SHP77 treated with DMSO at 0.1 percent for 48 hours (cell line): Measurements from ENCODE around the gene ANKRD11.
"Not testable (repeated sequence)": the region's sequence is repeated elsewhere in the genome, so short reads cannot be mapped to it uniquely, and the experiment has no call there.

Experiments used
- DNase-seq: peaks from one replicate; lab custom pipeline; 2025; lab: John Stamatoyannopoulos, UW

ANKRD11 gene

DNA sequence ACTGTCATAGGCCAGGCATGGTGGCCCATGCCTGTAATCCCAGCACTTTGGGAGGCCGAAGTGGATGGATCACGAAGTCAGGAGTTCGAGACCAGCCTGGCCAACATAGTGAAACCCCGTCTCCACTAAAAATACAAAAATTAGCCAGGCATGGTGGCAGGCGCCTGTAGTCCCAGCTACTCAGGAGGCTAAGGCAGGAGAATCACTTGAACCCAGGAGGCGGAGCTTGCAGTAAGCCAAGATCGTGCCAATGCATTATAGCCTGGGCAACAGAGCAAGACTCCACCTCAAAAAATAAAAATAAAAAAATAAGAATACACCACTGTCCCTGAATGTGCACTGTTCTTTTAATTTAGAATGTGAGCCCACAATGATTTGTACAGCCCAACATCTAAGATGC is 61.8 kb downstream of the ANKRD11 start:
- DNase-seq = not testable (repeated sequence)

DNA sequence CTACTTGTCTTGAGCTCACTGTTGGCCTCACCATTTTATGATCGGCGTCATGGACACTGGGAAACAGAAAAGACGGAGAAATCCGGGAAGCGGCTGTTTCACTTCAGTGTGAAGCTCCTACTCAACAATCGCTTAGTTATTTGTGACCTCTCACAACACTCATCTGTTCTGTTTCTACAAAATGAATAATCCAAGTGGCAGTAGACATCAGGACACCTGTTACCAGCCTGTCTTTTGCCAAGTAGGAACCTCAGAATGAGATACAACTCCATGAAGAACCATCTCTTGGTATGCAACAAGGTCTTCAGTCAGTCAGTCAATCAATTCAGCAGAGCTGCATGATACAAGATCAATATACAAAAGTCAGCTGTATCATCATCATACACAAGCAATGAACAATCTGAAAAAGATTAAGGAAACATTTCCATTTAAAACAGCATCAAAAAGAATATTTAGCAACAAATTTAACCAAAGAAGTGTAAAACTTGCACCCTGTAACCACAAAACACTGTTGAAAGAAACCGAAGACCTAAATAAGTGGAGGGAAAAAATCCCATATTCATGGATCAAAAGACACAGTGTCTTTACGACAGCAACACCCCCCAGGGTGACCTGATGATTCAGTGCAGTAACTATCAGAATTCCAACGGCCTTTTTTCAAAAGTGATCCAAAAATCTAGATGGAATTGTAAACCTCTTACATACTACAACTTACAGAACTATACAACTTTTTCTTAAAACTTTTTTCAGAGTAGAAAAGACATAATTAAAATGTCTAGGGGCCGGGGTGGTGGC is 63.4 kb downstream of the ANKRD11 start:
- no peak for DNase-seq

DNA sequence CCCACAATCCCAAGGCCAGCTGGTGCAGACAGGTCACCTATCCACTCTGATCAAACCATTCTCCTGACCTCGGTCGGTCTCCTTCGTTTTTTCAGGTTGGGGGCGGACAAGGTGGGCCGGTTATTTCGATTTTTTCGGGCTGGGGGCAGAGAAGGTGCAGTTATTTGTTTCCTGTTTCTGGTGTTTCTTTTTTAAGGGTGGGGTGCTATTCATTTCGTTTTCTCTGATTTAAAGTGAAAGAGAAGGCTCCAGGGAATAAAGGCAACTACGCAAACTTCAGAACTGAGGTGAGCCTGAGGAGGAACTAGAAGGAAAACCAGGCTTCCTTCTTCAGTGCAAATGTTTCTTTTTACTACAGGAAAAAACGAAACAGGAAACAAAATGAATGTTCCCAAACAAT is 64.8 kb downstream of the ANKRD11 start:
- no peak for DNase-seq

DNA sequence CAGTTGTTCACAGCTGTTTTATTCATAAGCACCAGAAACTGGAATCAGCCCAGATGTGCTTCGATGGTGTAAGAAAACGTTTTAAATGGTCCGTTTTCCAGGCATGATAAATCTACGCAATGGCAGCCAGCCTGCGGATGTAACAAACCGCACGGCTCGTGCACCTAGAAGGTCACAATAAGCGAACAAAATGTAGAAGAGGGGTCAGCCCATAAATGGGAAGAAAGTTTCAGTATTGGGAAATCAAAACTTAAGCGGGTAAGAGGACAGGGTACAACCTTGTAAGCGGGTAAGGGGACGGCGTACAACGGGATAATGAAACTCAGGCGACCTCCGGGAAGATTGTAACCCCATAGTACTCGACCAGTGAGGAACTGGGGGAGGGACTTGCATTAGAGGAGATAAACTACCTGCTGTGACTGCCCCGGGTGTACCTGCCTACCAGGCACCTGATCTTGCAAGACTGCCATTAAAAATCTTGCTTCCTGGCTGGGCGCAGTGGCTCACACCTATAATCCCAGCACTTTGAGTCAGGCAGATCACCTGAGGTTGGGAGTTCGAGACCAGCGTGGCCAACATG is 66.6 kb downstream of the ANKRD11 start:
- DNase-seq = no peak

DNA sequence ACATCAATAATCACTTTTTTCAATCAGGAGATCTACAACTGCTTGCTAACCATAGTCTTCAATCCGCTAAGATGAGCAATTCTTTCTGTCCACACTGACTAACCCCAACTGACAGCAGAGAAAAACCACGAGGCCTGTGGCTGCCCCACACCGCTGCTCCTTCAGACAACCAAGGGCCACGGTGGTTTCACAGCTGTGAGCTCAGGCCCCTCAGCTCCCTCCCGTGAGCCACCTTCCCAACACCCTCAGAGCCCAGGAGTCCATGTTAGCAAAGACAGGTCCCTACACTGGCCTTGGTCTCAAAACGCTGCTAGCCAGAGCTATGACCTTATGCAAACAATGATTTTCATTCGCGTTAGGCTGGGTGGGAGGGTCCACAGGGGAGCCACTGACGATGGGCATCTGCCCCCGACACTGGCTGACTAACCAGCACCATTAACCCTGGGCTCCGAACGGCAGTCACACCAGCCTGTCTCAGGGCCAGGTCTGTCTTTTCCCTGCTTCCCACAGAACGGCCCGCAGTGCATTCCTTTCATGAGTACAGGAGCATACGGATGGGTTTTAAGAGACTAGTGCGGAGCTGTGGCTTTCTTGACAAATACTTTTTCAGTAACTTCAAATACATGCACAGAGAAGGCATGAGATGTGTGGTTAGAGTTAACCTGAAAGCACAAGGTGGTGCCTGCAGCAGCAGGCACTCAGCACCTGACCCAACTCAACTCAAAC is 67.3 kb downstream of the ANKRD11 start:
- DNase-seq = no peak

DNA sequence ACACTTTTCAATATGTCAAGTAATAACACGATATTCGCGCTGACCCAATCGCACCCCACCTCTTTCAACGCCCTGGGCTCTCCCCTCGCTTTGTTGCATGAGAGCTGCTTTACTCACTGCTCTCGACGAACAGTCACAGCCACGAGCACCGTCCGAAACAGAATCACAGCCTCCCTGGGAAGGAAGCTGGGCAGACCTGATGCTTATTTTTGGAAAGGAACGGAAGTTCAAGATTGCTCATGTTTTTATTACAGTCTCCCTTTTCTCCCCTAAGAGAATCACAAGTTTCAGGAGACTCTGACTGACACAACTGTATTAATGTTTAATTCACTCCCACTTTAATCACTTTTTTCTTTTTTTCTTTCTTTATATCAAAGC is 67.8 kb downstream of the ANKRD11 start:
- DNase-seq = no peak

DNA sequence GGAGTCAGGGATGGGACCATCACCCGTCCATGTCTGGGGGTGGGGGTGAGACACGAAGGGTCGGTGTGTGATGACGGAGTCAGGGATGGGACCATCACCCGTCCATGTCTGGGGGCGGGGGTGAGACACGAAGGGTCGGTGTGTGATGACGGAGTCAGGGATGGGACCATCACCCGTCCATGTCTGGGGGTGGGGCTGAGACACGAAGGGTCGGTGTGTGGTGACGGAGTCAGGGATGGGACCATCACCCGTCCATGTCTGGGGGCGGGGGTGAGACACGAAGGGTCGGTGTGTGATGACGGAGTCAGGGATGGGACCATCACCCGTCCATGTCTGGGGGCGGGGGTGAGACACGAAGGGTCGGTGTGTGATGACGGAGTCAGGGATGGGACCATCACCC is 69.1 kb downstream of the ANKRD11 start:
- not testable (repeated sequence) for DNase-seq

DNA sequence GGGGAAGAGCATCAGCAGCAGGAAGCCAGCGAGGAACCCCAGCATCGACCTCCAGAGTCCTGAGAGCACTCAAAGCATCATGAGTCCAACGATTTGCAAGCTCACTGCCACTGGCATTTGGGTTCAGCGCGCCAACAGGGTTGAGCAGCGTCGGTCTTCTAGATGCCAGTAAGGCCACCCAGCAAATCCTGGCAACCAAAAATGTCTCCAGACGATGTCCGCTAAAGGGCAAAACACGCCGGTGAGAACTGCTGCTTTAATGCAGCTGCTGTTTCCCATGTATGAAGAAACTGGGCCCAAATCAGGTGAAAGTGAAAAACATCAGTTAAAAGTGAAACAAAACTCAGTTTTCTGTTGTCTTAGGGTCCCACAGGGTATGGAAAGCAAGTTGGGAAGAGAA is 70.2 kb downstream of the ANKRD11 start:
- no peak for DNase-seq

DNA sequence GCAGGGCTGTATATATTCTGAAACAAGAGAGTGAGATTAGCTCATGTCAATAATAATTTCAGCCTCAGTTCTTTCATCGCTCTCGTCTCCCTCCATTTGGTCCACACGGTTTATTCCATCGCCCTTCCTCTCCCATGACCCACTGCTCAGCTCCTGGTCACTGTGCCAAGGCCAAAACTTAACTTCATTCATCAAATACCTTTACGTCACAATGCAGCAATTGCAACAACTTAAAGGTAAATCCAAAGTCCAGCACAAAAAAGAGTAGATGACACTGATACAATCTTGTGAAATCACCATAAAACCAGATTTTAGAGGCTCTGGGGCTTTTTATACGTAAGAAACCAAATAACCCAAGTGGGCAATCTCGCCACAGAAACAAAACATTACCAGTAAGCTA is 72.0 kb downstream of the ANKRD11 start:
- no peak for DNase-seq

DNA sequence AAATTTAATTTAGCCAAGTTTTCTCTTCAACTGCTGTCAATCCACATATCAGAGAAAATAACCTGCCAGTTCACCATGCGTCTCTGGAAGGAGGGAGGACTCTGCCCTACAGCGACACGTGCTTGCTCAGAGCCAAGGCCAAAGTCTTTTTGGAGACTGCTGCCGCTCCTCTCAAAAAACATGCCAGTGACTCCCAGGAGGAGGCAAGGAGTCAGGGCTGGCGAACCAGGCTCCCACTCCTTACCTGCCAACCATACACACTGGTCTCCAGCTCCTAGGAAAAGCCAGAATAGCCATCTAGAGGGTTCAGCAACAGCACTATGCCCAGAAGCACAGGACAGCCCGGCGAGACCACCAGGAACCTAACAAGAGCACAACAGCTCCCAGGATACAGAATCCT is 73.0 kb downstream of the ANKRD11 start:
- DNase-seq = no peak

DNA sequence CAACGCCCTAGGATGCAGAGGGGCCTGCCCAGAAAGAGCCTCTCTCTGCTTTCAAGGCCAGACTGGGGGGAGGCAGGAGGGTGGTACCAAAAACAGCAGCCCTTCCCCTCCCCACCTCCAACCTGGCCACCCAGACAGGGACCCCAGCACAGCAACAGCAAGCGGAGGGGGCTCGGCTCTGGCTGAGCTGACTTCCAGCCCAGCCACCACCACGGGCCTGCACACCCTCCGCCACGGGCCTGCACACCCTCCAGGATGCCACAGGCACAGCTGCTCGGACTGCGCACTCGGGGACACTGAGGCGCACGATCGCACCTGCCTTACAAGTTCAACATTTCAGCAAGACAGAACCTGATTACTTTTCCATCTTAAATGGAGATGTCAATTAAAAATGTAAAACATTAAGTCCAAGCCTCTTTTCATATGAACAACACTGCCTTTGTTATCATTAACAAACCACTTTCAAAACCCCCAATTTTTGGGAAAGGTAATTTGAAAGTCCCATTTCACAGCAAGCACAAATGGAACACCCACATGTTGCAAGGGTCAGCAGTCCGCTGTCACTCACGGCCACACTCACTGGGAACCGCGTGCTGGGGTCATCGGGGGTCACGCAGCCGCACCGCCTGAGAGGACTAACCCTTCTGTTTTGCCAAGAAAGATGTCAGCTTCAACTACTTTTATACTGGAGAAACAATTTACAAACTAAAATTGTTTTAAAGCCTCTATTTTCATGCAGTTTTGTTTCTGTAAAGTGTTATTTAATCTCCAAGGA is 76.4 kb downstream of the ANKRD11 start:
- no peak for DNase-seq

DNA sequence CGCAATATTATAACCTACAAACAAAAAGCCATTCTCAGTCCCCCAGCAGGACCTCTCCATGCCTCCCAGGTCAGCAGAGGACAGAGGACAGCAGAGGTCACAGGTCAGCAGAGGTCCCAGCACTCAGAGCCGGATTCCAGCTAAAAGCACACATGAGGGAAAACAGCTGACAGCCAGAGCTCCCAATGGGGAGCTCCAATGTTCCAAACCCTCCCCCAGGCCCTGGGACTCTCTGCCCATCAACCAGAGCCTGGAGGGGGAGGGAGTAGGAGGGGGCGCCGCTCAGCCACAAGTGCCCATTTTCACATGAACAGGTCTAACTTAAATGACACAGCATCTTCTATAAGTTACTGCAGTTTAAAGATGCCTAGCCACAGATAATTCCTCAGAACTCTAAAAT is 77.5 kb downstream of the ANKRD11 start:
- no peak for DNase-seq

DNA sequence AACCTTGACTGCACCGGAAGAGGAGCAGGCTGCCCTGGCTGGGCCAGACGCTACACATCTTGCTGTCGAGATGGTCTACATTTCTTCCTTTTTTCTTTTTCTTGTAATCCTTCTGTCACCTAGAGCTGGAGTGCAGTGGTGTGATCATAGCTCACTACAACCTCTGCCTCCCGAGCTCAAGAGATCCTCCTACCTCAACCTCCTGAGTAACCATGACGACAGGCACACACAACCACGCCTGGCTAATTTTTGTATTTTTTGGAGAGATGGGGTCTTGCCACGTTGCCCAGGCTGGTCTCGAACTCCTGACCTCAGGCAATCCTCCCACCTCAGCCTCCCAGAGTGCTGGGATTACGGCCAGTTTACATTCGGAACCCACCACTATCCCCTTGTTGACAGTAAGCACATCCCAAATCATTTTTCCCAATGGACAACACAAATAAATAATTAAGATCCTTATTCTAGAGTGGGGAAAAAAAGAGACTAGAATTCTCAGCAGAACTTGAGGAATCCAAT is 79.0 kb downstream of the ANKRD11 start:
- DNase-seq = no peak

DNA sequence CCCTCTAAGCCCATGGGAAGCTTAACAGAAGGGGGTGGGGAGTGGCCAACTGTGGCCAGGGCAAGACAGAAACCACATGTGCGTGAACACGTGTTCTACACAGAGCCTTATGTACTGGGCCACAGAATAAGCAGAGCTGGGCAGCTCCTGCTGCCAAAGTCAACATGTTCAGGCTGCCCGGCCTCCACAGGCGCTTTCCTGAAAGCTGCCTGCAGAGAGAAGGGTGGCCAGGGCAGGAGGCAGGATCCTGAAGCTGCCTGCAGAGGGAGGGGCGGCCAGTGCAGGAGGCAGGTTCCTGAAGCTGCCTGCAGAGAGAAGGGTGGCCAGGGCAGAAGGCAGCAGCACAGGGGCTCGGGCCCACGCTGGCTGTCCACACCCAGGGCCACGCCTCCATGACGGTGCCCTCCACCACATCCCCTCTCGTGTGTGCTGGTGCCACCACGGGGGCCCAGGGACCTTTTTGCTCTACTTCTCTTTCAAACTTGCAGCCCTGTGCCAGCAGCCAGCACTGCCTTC is 79.5 kb downstream of the ANKRD11 start:
- peak; percentile 78 for DNase-seq

DNA sequence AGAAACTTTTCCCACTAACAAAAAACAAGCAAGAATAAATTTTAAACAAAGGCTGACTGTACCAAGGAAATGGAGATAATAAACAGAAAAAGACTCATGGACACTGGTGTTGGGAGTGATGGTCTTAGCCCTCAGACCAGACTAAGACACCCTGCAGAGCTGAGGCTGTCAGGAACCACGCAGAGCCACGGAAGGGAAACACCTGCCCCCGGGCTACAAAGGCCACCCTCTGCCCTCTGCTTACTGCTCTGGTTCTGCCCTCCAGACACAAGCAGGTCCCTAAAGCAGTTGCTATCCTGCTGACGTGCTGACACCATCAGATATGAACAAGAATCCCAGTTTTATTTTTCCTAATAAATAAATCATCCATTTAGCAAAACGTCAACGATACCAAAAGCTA is 80.0 kb downstream of the ANKRD11 start:
- DNase-seq = no peak

DNA sequence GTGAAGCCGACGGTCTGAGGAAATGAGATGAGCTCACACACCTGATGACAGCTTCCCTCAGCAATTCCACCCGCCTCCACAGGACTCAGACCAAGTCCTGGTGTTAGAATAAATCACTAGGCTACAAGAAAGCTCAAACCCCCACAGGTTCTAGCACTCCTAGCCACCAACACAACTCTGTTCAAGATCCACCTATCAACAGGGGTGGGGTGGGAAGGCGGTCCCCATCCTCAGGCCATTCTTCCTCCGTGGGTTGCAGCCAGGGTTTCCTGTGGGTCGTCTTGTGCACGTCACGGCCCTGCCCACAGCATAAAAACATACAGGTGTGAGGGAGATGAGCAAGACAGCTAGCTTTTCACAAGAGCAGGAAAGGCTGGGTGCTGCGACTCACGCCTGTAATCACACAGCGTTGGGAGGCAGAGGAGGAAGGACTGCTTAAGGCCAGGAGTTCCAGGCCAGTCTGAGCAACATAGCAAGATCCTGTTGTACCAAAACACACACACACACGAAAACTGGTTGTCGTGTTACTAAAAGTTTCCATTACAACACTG is 81.1 kb downstream of the ANKRD11 start:
- DNase-seq = no peak

DNA sequence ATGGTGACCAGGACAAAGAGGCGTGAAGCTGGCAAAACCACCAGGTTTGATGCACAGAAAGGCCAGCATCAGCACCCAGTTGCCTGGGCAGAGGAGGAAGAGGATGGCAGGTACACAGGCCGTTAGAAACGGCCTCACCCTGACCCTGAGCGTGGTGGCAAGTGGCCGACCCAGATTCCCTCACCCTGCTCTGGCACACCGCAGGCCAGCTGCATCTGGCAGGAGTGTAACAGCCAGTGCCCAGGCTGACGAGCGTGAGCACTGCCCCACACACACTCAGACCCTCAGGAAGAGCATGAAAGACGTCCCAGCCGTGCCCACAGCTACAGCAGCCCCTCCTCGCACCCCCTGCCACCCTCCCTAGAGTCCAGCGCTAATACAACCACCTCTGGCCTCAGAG is 82.0 kb downstream of the ANKRD11 start:
- no peak for DNase-seq

DNA sequence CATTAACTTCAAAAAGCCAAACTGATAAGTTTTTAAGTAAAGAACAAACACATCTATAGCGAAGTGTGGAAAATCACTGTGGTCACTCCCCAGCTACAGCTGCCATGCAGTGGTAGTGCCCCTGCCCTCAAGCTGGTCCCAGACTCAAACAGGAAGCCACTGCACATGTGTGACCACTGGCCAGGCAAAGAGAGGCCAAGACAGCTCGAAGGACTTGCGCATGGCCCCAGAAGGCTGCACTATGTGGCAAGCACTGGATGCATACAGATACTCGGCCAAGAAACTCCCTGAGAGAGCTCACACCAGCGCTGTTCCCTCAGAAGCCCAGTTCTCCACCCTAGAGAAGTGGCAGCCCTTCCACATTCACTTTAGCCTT is 82.4 kb downstream of the ANKRD11 start:
- no peak for DNase-seq

DNA sequence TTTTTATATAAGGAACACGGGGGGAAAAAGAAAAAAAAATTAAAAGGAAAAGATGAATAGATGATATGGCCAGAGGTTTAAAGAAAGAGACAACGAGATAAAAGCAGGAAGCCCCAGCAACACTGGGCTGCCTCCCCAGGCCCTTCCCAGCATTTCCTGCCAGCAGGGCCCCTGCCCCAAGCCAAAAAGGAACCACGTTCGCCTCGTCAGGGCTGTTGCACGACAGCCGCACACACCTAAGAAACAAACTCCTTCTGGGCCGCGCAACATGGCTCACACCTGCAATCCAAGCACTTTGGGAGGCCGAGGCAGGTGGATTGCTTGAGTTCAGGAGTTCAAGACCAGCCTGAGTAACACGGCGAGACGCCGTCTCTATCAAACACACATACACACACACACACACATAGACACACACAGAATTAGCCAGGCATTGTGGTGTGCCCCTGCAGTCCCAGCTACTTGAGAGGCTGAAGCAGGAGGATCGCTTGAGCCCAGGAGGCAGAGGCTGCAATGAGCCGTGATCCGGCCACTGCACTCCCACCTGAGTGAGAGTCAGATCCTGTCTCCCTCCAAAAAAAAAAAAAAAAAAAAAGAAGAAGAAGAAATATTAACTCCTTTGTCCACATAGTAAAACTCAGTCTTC is 83.0 kb downstream of the ANKRD11 start:
- no peak for DNase-seq

DNA sequence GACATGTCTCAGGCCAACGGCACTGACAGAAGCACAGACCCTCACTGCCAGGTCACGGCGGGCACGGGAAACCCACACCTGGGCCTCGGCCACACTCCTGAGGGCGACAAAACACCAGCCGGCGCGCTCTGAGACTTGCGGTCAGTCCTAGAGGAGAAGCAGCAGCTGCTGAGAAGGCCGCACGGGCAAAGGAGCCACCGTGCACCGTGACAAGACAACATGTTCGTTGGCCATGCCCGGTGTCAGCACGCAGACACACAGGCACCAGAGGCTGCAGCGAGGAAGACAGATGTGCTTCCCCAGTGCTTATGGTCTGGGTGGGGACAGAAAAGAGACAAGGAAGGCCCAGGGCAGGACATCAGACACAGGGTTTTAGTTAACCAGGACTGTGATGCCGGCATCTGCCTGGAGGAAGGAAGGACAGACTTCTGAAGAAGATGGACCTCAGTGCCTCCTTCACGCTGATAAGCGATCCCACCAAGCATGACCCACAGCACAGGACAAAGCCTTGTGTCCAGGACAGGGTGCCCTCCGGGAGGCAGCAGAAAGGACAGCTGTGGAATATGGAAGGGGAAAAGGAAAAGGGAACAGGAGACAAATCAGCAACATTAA is 84.0 kb downstream of the ANKRD11 start:
- DNase-seq = no peak

DNA sequence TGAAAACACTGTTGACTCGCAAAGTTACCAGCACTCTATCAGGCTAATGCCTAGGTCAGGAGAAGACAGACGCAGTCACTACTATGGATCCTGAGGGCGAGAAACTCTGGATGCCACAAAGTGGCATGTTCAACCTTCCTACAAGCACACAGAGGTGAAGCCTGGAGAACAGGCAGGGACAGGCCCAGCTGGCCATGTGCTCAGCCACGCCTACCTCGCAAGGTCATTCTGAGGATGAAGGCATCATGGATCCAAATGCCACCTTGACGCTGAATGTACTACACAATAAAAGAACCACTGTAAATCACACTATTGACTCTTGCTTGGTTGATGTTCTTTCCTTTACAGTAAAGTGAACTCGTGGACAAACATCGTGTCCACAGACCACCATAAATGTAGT is 85.8 kb downstream of the ANKRD11 start:
- no peak for DNase-seq
